OCI-LY7 (cell line): ENCODE data around the gene MED22. TPM values are rescaled to one million over a fixed set of nuclear protein-coding genes. Genes with fewer than 3 reads are reported as not detected.
A peak's percentile ranks its signal among the peaks of the same experiment; 100 is the strongest.

ENCODE experiments used
- BruUV-seq: library from RNA; stranded (reverse); fragments of 400-500 nt; replicated peaks from 2 replicates; lab custom pipeline; 2021; lab: Mats Ljungman, UMichigan
- CTCF ChIA-PET: fragments of 300-600 bp; sonication (Branson Sonifier 250); formaldehyde crosslinking; loops from one replicate; lab custom pipeline; 2022; ENCODE audit warnings: antibody characterized with exemption; ENCODE audit not compliant: unreplicated experiment; lab: Charles Lee
- POLR2A ChIA-PET: fragments of 300-600 bp; sonication (Branson Sonifier 250); formaldehyde crosslinking; loops from one replicate; lab custom pipeline; 2022; ENCODE audit warnings: antibody characterized with exemption; lab: Charles Lee
- DNase-seq: peaks from one replicate; pipeline ENCODE4 v3.0.0-alpha.2; 2015; ENCODE audit warnings: low spot score
- H2AFZ ChIP-seq: fragments of 200-600 bp; sonication (generic), shearing (Covaris generic); 2 replicates; pipeline ENCODE4 v1.6.1; 2014; ENCODE audit warnings: mild to moderate bottlenecking, antibody characterized with exemption, low read length, moderate library complexity
- H3K27ac ChIP-seq: fragments of 200-600 bp; sonication (generic); 2 replicates; pipeline ENCODE4 v1.5.1; 2014; ENCODE audit warnings: mixed run types, low read depth, mild to moderate bottlenecking, moderate library complexity, low read length, inconsistent platforms; ENCODE audit not compliant: poor library complexity, severe bottlenecking
- H3K36me3 ChIP-seq: fragments of 200-600 bp; sonication (generic); 2 replicates; pipeline ENCODE4 v1.6.1; 2014; ENCODE audit warnings: mild to moderate bottlenecking, antibody characterized with exemption, low read length, moderate library complexity, mixed read lengths; ENCODE audit not compliant: insufficient read depth
- H3K4me1 ChIP-seq: fragments of 200-600 bp; sonication (generic); 2 replicates; pipeline ENCODE4 v1.5.1; 2014; ENCODE audit warnings: mild to moderate bottlenecking, low read length; ENCODE audit not compliant: insufficient read depth, poor library complexity, severe bottlenecking
- H3K4me2 ChIP-seq: fragments of 200-600 bp; sonication (generic); 2 replicates; pipeline ENCODE4 v1.6.1; 2014; ENCODE audit warnings: mild to moderate bottlenecking, low read length
- H3K4me3 ChIP-seq: fragments of 200-600 bp; sonication (generic); 2 replicates; pipeline ENCODE4 v1.5.1; 2014; ENCODE audit warnings: mild to moderate bottlenecking, low read depth, low read length; ENCODE audit not compliant: poor library complexity, severe bottlenecking
- H3K79me2 ChIP-seq: fragments of 200-600 bp; sonication (generic); 2 replicates; pipeline ENCODE4 v1.6.1; 2016; ENCODE audit warnings: low read depth, mild to moderate bottlenecking, low read length, moderate library complexity, mixed read lengths; ENCODE audit not compliant: insufficient read depth
- H3K9me2 ChIP-seq: fragments of 200-600 bp; sonication (generic); 2 replicates; pipeline ENCODE4 v1.6.1; 2016; ENCODE audit warnings: mild to moderate bottlenecking, low read length, mixed read lengths; ENCODE audit not compliant: insufficient read depth
- H3K9me3 ChIP-seq: fragments of 200-600 bp; sonication (generic); 2 replicates; pipeline ENCODE4 v1.6.1; 2014; ENCODE audit warnings: mild to moderate bottlenecking, mixed run types, low read length, mixed read lengths
- H4K20me1 ChIP-seq: fragments of 200-600 bp; sonication (generic); 2 replicates; pipeline ENCODE4 v1.6.1; 2014; ENCODE audit warnings: mild to moderate bottlenecking, antibody characterized with exemption, low read length, moderate library complexity, mixed read lengths; ENCODE audit not compliant: insufficient read depth
- EZH2phosphoT487 ChIP-seq: fragments of 200-600 bp; sonication (generic); IDR thresholded peaks from 2 replicates; pipeline ENCODE4 v1.6.1; 2018; ENCODE audit warnings: low read depth, borderline replicate concordance, mild to moderate bottlenecking, mixed run types, antibody characterized with exemption, low read length, moderate library complexity, mixed read lengths
- intact Hi-C: fragments of 100-400 bp; cut with micrococcal nuclease; formaldehyde crosslinking; loops from one replicate; pipeline ENCODE4 v1.10.0; 2022; ENCODE audit not compliant: unreplicated experiment
- total RNA-seq, 2 experiments: library from RNA; depleted of rRNA in 1 of 2; stranded (reverse); fragments of >200 nt in 1 of 2; shearing (Covaris generic) in 1 of 2; gene quantifications; 2 replicates each; pipeline ENCODE4 v1.2.3, GENCODE V29; 2014 to 2022
- TF ChIP-seq, protein P1 (sequence below): fragments of 200-600 bp; sonication (generic); conservative IDR thresholded peaks from 2 replicates; pipeline ENCODE4 v1.5.1; 2014; ENCODE audit warnings: mild to moderate bottlenecking, antibody characterized with exemption, low read length, moderate library complexity, mixed read lengths

MED22 gene
- total RNA-seq, 2 experiments from 2014 or later = 52.0 to 62.1 TPM

DNA sequence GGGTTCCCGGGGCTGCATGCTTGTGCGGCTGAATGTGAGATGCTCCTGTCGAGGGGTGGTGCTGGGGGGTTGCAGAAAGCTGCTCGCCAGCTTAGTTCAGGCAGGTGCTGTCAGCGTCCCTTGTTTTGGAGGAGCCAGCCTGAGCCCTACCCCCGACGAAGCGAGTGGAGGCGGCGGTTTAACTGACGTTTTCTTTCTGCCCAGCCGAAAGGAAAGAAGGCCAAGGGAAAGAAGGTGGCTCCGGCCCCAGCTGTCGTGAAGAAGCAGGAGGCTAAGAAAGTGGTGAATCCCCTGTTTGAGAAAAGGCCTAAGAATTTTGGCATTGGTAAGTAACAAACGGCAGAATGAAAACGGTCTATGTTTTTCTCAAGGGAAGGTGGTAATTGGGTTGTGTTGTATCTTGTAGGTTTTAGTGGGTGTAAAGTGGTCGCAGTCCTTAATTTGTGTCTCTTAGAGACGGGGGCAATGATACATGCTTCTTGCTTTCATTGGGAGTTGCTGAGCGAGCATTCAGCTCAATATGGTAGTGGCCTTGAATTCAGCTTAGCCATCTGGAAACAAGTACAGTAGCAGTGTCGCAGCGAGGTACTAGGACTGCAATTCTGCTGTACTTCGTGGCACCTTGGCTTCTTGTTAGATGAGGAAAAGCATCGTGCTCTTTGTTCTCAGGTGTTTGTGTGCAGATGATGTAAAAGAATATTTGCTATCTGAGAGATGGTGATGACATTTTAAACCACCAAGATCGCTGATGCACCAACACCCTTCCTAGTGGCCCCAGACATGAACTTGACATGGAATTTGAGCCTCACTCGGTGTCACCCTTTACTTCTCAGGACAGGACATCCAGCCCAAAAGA, 1.0 kb upstream of the MED22 start:
- DNase-seq = peak; percentile 29

DNA sequence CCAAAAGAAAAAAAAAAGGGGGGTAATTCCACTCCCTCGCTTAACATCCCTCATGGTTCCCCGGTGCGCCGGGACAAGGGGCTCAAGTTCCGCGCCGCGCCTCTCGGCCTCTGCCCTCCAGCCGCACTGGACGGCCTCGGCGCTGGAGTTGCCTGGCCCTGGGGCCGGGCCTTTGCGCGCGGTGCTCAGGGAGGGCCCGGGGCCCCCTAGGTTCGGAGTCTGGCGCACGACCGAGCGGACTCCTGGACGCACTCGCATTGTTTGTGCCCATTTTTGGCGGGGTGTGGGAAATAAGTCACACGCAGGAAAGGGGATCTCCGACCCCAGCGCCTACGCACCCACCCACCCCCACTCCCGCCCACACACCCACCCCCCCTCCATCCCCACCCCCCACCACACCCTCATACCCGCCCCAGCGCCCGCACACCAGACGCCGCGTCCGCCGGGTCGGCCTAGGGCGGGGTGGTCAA, 381 bp downstream of the MED22 start:
- ChIA-PET CTCF (no interaction called here), POLR2A (interaction anchor here (0.7 kb wide), 1 partner anchor 12 kb away, joined by 3 read pairs; no protein-coding TSS in a partner anchor)
- TF ChIP-seq, protein P1, sequence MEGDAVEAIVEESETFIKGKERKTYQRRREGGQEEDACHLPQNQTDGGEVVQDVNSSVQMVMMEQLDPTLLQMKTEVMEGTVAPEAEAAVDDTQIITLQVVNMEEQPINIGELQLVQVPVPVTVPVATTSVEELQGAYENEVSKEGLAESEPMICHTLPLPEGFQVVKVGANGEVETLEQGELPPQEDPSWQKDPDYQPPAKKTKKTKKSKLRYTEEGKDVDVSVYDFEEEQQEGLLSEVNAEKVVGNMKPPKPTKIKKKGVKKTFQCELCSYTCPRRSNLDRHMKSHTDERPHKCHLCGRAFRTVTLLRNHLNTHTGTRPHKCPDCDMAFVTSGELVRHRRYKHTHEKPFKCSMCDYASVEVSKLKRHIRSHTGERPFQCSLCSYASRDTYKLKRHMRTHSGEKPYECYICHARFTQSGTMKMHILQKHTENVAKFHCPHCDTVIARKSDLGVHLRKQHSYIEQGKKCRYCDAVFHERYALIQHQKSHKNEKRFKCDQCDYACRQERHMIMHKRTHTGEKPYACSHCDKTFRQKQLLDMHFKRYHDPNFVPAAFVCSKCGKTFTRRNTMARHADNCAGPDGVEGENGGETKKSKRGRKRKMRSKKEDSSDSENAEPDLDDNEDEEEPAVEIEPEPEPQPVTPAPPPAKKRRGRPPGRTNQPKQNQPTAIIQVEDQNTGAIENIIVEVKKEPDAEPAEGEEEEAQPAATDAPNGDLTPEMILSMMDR = peak; percentile 48; the same call in 1 of the 2 replicates
- TF ChIP-seq EZH2phosphoT487 = no peak
- peak; percentile 62 for DNase-seq
- H3K4me2 ChIP-seq = peak overlapping the region; percentile 93
- peak overlapping the region; percentile 33; the same call in 1 of the 2 replicates for H2AFZ ChIP-seq
- no peaks in the 10 kb centered on the region for H3K9me2 ChIP-seq
- H3K9me3 ChIP-seq = no peaks in the 10 kb centered on the region
- intact Hi-C loops = loop anchor here (5.0 kb wide), 1 partner anchor 70 kb away; the partner anchor contains the start of gene REXO4
- H4K20me1 ChIP-seq = peaks cover 17% of the 10 kb centered on the region
- peaks cover 35% of the 10 kb centered on the region for H3K4me1 ChIP-seq
- H3K27ac ChIP-seq = peak overlapping the region; percentile 87
- peaks cover 50% of the 10 kb centered on the region for H3K79me2 ChIP-seq
- H3K4me3 ChIP-seq = peak overlapping the region; percentile 99
- BruUV-seq = no TSS peak
- H3K36me3 ChIP-seq = peaks cover 84% of the 10 kb centered on the region

More for the DNA sequence above, 1.0 kb upstream of the MED22 start:
- BruUV-seq = TSS peak; percentile 82
- Histone ChIP-seq H3K4me2 (peak overlapping the region; percentile 99), H3K9me3 (no peaks in the 10 kb centered on the region), H3K9me2 (no peaks in the 10 kb centered on the region), H2AFZ (no peak overlapping the region), H3K79me2 (peaks cover 50% of the 10 kb centered on the region), H3K27ac (peak overlapping the region; percentile 87), H3K36me3 (peaks cover 84% of the 10 kb centered on the region), H4K20me1 (peaks cover 17% of the 10 kb centered on the region), H3K4me1 (peaks cover 43% of the 10 kb centered on the region), H3K4me3 (peak overlapping the region; percentile 99)
- TF ChIP-seq EZH2phosphoT487 = no peak
- TF ChIP-seq, protein P1 = no peak
- intact Hi-C loops = loop anchor here (2.0 to 5.0 kb wide), 2 partner anchors 68 to 138 kb away; partner anchors contain the start of gene REXO4
- CTCF ChIA-PET = no interaction called here
- POLR2A ChIA-PET = interaction anchor here (0.6 kb wide), 1 partner anchor 785 kb away, joined by 4 read pairs; no protein-coding TSS in a partner anchor
